ENCODE measurements around the gene ELP4. TPM values are rescaled to one million over a fixed set of nuclear protein-coding genes. Genes with fewer than 3 reads are reported as not detected.

Gene ELP4
- total RNA-seq, 1 experiment from 2014 or later, result 21.4 TPM

GRCh38 chr11:31820438-31820818 is 310.9 kb downstream of the ELP4 start:
- Histone ChIP-seq H3K4me3 (replicated peaks in 1 of 2; ENCODE audit: low read depth in 1 of 2, low read length in 2 of 2) (no peak overlapping the region), H2AFZ (ENCODE audit: low read depth, low read length, poor library complexity, severe bottlenecking) (no peak overlapping the region), H3K27me3 (ENCODE audit: insufficient read depth, low read length) (no peaks in the 10 kb centered on the region), H3K36me3 (ENCODE audit: control insufficient read depth in 1 of 2, insufficient read depth in 2 of 2, low read length in 2 of 2) (no peaks in the 10 kb centered on the region), H3K4me2 (ENCODE audit: low read length) (no peak overlapping the region), H3K9ac (ENCODE audit: low read length) (no peak overlapping the region), H3K9me2 (ENCODE audit: insufficient read depth) (no peaks in the 10 kb centered on the region), H4K20me1 (ENCODE audit: insufficient read depth) (no peaks in the 10 kb centered on the region), H3K4me1 (ENCODE audit: control insufficient read depth in 1 of 2, insufficient read depth in 2 of 2, low read length in 2 of 2) (peaks cover 0 to 6% of the 10 kb centered on the region in 2 experiments; a peak in 1 of 4 replicates), H3K27ac (ENCODE audit: low read depth, low read length) (no peak overlapping the region), H3K9me3 (ENCODE audit: control insufficient read depth in 1 of 2, insufficient read depth in 1 of 2, low read depth in 1 of 2, low read length in 2 of 2) (no peaks in the 10 kb centered on the region), H3K79me2 (ENCODE audit: insufficient read depth, low read length) (no peaks in the 10 kb centered on the region)
- POLR2A ChIA-PET, result no interaction called here
- CTCF ChIA-PET, result no interaction called here
- no peak for ATAC-seq
- intact Hi-C loops (cut with micrococcal nuclease), result no loop called here
- RAD21 ChIA-PET (ENCODE audit: low non-redundant PET in 1 of 2, low total read pairs in 2 of 2, uncharacterized antibody in 2 of 2, unreplicated experiment in 2 of 2), result no interaction called here
- DNase-seq (ENCODE audit: low read depth, low spot score), result no peak
- TF ChIP-seq YY1 (IDR thresholded peaks at IDR 0.05; ENCODE audit: extremely low read depth, insufficient replicate concordance, low read depth, low read length) (no peak), CTCF (IDR thresholded peaks at IDR 0.05 in 2 of 3, conservative IDR thresholded peaks at IDR 0.05 in 1 of 3; ENCODE audit: borderline replicate concordance in 1 of 3, insufficient read depth in 1 of 3, low read depth in 2 of 3, low read length in 2 of 3) (no peak), CBX3 (IDR thresholded peaks at IDR 0.05; ENCODE audit: low read depth) (no peak), ZBTB33 (IDR thresholded peaks at IDR 0.05; ENCODE audit: extremely low read depth, insufficient replicate concordance, low read length) (no peak)
- BruUV-seq (replicated peaks), result no TSS peak

All from HCT116 (cell line).